ENCODE measurements around the gene FCAMR.

Gene FCAMR

DNA sequence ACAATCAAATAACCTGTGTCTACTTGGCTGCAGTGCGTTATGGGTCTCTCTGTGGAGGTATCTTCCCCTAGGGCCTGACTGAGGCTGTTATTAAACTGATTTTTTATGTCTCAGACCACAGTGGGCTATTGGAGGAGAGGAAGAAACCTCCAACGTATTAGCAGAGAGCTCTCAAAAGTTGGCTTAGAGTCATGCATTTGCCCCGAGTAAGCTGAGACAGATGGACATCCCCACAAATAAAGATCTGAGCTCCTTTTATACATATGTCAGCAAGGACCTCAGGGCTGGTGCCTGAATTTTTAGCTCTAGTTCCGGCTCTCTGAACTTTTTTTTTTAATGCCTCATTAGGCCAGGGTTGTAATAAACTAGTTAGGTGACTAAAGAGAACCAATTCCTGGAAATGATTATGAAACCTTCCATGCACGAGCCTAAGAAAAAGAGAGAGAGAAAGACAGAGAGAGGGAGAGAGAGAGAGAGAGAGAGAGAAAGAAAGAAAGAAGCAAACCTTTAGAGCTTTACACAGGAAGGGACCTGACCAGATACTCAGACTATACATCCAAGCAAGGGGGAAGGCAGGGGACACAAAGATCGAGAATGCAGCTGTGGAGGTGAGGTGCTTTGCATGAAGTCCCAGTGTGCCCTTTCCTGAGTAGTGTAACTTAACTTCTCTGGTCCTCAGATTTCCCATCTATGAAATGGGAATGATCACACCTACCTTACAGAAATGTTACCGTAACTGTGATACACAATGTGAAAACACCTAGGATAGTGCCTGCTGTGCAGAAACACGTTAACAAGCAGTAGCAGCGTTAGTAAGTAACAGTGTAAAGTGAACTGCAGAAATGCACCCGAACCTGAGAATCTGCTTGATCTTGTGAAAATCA, 15.6 kb downstream of the FCAMR start:
- H3K9ac ChIP-seq (ENCODE audit: low read depth, low read length): no peak overlapping the region
- peaks cover 42% of the 10 kb centered on the region for H3K27me3 ChIP-seq (ENCODE audit: control insufficient read depth, insufficient read depth, low read length)
- H3K4me3 ChIP-seq (ENCODE audit: low read length): no peak overlapping the region
- no peaks in the 10 kb centered on the region for H3K4me1 ChIP-seq (ENCODE audit: control insufficient read depth, insufficient read depth, low read length)
- no peaks in the 10 kb centered on the region for H3K36me3 ChIP-seq (ENCODE audit: insufficient read depth, low read length)
- no peaks in the 10 kb centered on the region for H3K9me3 ChIP-seq (replicated peaks; ENCODE audit: low read length)
- no peak overlapping the region for H3K4me2 ChIP-seq (ENCODE audit: low read length)

DNA sequence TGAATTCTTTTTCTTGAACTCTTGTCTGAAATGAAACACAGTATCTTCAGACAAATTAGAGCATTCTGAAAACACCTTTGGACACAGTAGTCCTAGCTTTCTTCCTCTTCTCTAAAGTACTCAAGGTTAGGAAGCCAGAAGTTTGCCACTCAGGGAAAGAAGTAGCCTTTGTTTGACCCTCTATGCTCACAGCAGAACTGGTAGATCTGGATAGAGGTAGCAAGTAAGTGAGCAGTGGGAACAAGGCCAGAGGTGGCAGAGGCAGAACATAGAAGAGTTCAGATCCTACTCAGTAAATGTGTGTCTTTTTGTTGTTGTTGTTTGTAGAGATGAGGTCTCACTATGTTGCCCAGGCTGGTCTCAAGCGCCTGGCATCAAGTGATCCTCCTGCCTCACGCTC, 16.6 kb downstream of the FCAMR start:
- H3K9ac ChIP-seq (ENCODE audit: low read depth, low read length): no peak overlapping the region
- no peak overlapping the region for H3K4me3 ChIP-seq (ENCODE audit: low read length)
- H3K4me1 ChIP-seq (ENCODE audit: control insufficient read depth, insufficient read depth, low read length): no peaks in the 10 kb centered on the region
- no peak overlapping the region for H3K4me2 ChIP-seq (ENCODE audit: low read length)
- H3K36me3 ChIP-seq (ENCODE audit: insufficient read depth, low read length): no peaks in the 10 kb centered on the region
- H3K27me3 ChIP-seq (ENCODE audit: control insufficient read depth, insufficient read depth, low read length): peaks cover 44% of the 10 kb centered on the region
- H3K9me3 ChIP-seq (replicated peaks; ENCODE audit: low read length): no peaks in the 10 kb centered on the region

DNA sequence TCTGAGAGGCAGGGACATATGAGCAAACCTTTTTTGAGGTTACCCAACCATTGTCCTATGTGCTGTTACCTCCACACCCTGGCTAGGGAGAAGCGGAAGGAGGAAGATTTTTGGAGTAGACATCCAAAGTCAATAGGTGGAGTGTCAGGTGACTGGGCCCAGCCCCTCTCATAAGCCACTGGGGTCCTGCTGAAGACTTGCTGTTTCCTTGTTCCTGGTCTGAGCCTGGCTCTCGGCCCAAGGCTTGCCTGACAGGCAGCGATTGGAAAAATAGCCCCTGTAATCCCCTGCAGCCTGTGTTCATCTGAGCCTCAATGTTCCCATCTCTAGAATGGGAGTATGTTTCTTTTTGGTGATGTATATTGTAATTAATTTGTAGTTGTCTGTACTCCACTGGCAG, 17.1 kb downstream of the FCAMR start:
- Histone ChIP-seq H3K4me1 (ENCODE audit: control insufficient read depth, insufficient read depth, low read length) (no peaks in the 10 kb centered on the region), H3K27me3 (ENCODE audit: control insufficient read depth, insufficient read depth, low read length) (peaks cover 47% of the 10 kb centered on the region), H3K9ac (ENCODE audit: low read depth, low read length) (no peak overlapping the region), H3K4me3 (ENCODE audit: low read length) (no peak overlapping the region), H3K36me3 (ENCODE audit: insufficient read depth, low read length) (no peaks in the 10 kb centered on the region), H3K4me2 (ENCODE audit: low read length) (no peak overlapping the region), H3K9me3 (replicated peaks; ENCODE audit: low read length) (no peaks in the 10 kb centered on the region)

DNA sequence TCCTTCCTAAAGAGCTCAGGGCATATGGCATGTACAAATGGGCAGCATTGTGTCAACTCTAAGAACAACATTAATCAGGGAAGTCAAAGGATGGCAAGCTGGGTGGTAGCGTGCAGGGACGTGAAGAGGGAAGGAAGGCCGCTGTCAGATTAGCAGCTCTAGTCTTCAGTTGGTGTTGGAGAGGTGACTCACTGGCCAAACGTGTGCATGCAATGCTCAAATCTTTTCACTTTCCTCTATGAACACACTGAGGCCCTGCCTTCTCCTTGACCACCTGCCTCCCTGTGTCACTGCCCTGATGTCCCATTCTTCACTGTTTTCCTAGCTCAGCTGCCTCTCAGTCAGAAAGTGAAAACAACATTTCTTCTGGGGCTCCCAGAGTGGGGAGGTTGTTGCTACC, 18.1 kb downstream of the FCAMR start:
- Histone ChIP-seq H3K4me2 (ENCODE audit: low read length) (no peak overlapping the region), H3K9me3 (replicated peaks; ENCODE audit: low read length) (no peaks in the 10 kb centered on the region), H3K27me3 (ENCODE audit: control insufficient read depth, insufficient read depth, low read length) (peaks cover 42% of the 10 kb centered on the region), H3K4me1 (ENCODE audit: control insufficient read depth, insufficient read depth, low read length) (no peaks in the 10 kb centered on the region), H3K4me3 (ENCODE audit: low read length) (no peak overlapping the region), H3K9ac (ENCODE audit: low read depth, low read length) (no peak overlapping the region), H3K36me3 (ENCODE audit: insufficient read depth, low read length) (no peaks in the 10 kb centered on the region)

DNA sequence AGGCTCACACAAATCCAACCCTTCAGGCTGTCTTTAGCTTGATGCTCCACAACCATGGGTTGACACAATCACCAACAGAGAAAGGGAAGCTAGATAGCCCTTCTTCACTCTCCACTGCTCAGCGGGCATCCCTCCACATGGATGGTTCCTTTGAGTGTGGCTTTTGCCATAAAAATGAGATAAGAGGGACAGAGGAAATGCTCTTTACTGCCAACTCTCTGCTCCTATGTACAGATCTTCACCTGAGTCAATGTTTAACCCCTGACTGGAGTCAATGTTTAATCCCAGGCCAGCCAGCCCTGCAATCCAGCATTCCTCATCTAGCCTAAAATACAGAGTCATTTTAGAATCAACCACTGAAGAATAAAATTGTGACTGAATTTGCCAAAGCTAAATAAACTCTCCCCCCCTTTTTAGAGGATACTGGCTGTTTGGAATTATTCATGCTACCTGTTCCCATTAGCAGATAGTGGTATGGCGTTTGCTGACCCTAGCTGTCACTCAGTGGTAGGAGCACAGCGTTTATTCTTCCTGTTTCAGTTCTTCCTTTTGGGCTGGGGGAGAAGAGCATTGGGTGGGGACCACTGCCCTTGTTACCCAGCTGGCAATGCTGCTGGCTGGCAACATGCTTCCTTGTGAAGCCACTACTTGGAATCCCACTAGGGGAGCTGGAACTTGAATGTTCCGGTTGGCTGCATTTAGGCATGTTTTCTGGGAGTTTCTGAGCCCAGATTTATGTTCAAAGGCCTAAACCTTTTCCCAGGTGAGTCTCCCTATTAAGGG, 18.8 kb downstream of the FCAMR start:
- Histone ChIP-seq H3K4me1 (ENCODE audit: control insufficient read depth, insufficient read depth, low read length) (no peaks in the 10 kb centered on the region), H3K27me3 (ENCODE audit: control insufficient read depth, insufficient read depth, low read length) (peaks cover 41% of the 10 kb centered on the region), H3K9ac (ENCODE audit: low read depth, low read length) (no peak overlapping the region), H3K36me3 (ENCODE audit: insufficient read depth, low read length) (no peaks in the 10 kb centered on the region), H3K4me3 (ENCODE audit: low read length) (no peak overlapping the region), H3K4me2 (ENCODE audit: low read length) (no peak overlapping the region), H3K9me3 (replicated peaks; ENCODE audit: low read length) (no peaks in the 10 kb centered on the region)

DNA sequence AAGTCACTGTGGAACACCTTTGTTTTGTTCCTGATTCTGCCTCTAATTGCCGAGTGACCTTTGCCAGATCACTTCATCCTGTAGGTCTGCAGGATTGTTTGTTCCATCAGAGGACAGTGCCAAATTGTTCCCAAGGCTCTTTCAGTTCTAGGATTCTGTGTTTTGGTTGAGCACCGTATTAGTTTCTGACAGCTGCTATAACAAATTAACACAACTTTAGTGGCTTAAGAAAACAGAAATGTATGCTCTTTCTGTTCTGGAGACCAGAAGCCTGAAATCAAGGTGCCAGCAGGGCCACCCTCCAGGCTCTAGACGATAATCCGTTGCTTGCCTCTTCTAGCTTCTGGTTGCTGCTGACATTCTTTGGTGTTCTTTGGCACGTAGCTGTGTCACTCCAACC, 20.6 kb downstream of the FCAMR start:
- Histone ChIP-seq H3K27me3 (ENCODE audit: control insufficient read depth, insufficient read depth, low read length) (peaks cover 46% of the 10 kb centered on the region), H3K4me2 (ENCODE audit: low read length) (no peak overlapping the region), H3K9me3 (replicated peaks; ENCODE audit: low read length) (no peaks in the 10 kb centered on the region), H3K9ac (ENCODE audit: low read depth, low read length) (no peak overlapping the region), H3K36me3 (ENCODE audit: insufficient read depth, low read length) (no peaks in the 10 kb centered on the region), H3K4me1 (ENCODE audit: control insufficient read depth, insufficient read depth, low read length) (no peaks in the 10 kb centered on the region), H3K4me3 (ENCODE audit: low read length) (no peak overlapping the region)

DNA sequence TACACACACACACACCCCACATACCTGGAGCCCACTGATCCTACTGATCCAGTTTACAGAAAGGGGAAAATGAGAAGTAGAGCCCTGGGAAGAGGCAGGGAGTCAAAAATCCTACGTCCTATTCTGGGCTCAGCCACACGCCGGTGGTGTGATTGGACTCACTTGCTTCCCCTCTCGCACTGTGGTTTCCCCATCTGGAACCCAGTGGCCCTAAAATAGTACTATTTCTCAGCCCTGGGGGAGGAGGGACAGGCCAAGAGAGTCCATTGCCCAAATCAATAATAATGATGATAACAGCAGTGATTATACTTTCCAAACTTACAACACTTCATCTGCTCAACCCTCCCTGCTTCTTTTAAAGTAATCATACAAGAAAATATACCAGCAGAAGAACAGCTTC, 21.1 kb downstream of the FCAMR start:
- H3K36me3 ChIP-seq (ENCODE audit: insufficient read depth, low read length): no peaks in the 10 kb centered on the region
- H3K27me3 ChIP-seq (ENCODE audit: control insufficient read depth, insufficient read depth, low read length): peaks cover 45% of the 10 kb centered on the region
- no peaks in the 10 kb centered on the region for H3K9me3 ChIP-seq (replicated peaks; ENCODE audit: low read length)
- H3K9ac ChIP-seq (ENCODE audit: low read depth, low read length): no peak overlapping the region
- no peak overlapping the region for H3K4me2 ChIP-seq (ENCODE audit: low read length)
- no peaks in the 10 kb centered on the region for H3K4me1 ChIP-seq (ENCODE audit: control insufficient read depth, insufficient read depth, low read length)
- H3K4me3 ChIP-seq (ENCODE audit: low read length): no peak overlapping the region

DNA sequence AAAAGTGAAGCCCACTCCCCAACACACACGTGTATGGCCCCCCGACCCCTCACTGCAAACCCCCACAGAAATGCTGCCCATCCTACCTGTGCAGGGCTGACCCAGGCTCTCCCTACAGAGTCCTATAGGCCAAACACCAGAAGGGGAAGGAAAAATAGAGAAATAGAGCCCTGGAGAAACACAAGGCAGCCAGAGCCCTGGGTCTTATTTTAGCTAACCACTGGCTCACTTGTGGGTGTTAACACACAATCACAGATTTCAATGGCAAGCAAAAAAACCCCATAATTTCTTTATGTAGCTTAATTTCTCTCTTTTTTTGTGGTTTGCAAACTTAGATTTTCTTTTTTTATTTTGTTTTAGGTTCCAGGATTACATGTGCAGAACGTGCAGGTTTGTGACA, 23.0 kb downstream of the FCAMR start:
- no peaks in the 10 kb centered on the region for H3K9me3 ChIP-seq (replicated peaks; ENCODE audit: low read length)
- no peak overlapping the region for H3K9ac ChIP-seq (ENCODE audit: low read depth, low read length)
- no peak overlapping the region for H3K4me2 ChIP-seq (ENCODE audit: low read length)
- no peaks in the 10 kb centered on the region for H3K36me3 ChIP-seq (ENCODE audit: insufficient read depth, low read length)
- H3K4me1 ChIP-seq (ENCODE audit: control insufficient read depth, insufficient read depth, low read length): no peaks in the 10 kb centered on the region
- no peak overlapping the region for H3K4me3 ChIP-seq (ENCODE audit: low read length)
- H3K27me3 ChIP-seq (ENCODE audit: control insufficient read depth, insufficient read depth, low read length): peaks cover 60% of the 10 kb centered on the region

DNA sequence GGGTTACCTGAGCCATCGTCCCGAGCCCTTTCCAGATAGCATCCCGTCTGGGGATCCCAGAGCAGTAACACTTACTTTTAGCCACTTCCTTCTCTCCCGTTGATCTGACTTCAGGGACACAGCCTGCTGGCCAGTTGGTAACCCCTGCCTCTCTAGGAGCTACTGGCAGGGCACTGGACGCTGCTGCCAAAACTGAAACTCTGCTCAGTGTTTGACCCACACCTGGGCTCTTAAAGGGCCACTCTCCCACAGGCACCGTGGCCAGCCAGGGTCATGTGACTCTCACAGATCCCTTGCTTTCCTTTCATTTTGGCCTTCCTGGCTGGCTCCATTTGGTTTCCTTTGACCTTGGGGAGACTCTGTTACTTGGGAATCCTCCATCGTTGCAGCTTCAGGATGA, 24.0 kb downstream of the FCAMR start, which contains the start of gene PIGR:
PIGR (minus strand) TSS at position 206 of the 400 bp plus-strand sequence. CDS start 5,935 bp downstream, outside the sequence.
- H3K4me3 ChIP-seq (ENCODE audit: low read length): no peak within 1 kb of the TSS
- H3K36me3 ChIP-seq (ENCODE audit: insufficient read depth, low read length): no peaks in the 10 kb centered on the region
- H3K9ac ChIP-seq (ENCODE audit: low read depth, low read length): no peak within 1 kb of the TSS
- H3K4me2 ChIP-seq (ENCODE audit: low read length): no peak within 1 kb of the TSS
- H3K27me3 ChIP-seq (ENCODE audit: control insufficient read depth, insufficient read depth, low read length): peaks cover 66% of the 10 kb centered on the region
- no peaks in the 10 kb centered on the region for H3K9me3 ChIP-seq (replicated peaks; ENCODE audit: low read length)
- H3K4me1 ChIP-seq (ENCODE audit: control insufficient read depth, insufficient read depth, low read length): no peaks in the 10 kb centered on the region

DNA sequence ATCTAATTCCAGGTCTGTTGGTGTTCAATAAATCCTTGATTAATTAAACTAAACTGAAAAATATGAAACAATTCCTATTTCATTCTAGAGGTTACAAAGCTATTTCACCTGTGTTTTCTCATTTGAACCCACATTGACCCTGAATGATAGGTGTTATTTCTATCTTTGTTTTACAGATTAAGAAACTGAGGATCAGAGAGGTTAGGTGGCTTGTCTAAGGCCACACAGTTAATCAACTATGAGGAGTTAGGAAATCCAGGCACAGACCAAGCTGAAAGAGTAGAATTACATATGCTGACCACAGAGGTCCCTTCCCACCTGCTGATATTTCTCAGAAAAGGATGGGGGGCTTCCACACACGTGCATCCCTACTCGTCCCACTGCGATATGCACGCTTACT, 24.5 kb downstream of the FCAMR start:
- Histone ChIP-seq H3K4me3 (ENCODE audit: low read length) (no peak overlapping the region), H3K36me3 (ENCODE audit: insufficient read depth, low read length) (no peaks in the 10 kb centered on the region), H3K4me2 (ENCODE audit: low read length) (no peak overlapping the region), H3K9ac (ENCODE audit: low read depth, low read length) (no peak overlapping the region), H3K4me1 (ENCODE audit: control insufficient read depth, insufficient read depth, low read length) (no peaks in the 10 kb centered on the region), H3K9me3 (replicated peaks; ENCODE audit: low read length) (no peaks in the 10 kb centered on the region), H3K27me3 (ENCODE audit: control insufficient read depth, insufficient read depth, low read length) (peaks cover 69% of the 10 kb centered on the region)

DNA sequence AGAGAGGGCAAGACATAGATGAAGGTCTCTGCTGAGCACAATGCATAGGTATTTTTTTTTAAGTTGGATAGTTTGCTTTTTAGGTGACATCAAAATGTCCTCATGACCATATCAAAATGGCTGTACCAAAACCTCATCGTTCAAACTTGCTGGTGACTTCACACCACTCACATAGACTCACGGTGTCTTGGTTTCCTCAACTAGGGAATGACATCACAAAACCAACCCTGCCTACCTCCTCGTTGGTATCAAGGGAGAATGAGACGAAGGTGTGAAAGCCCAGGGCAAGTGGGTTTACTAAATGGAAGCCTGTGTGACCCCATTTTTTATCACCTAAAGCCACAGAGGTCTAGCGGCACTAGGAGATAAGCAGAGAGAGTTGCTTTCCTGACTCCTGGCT, 25.6 kb downstream of the FCAMR start:
- Histone ChIP-seq H3K4me1 (ENCODE audit: control insufficient read depth, insufficient read depth, low read length) (no peaks in the 10 kb centered on the region), H3K9ac (ENCODE audit: low read depth, low read length) (no peak overlapping the region), H3K4me2 (ENCODE audit: low read length) (no peak overlapping the region), H3K27me3 (ENCODE audit: control insufficient read depth, insufficient read depth, low read length) (peaks cover 75% of the 10 kb centered on the region), H3K36me3 (ENCODE audit: insufficient read depth, low read length) (no peaks in the 10 kb centered on the region), H3K4me3 (ENCODE audit: low read length) (no peak overlapping the region), H3K9me3 (replicated peaks; ENCODE audit: low read length) (no peaks in the 10 kb centered on the region)
